Nephron (organoid): ENCODE measurements around the gene DLG3.

Experiments used
- H3K27ac Mint-ChIP-seq, 3 experiments: 2 replicates each; pipeline ENCODE4 v1.8.0; 2020; ENCODE audit warnings: mixed read lengths in 3 of 3, mild to moderate bottlenecking in 2 of 3, moderate library complexity in 1 of 3
- H3K27me3 Mint-ChIP-seq: 2 replicates; pipeline ENCODE4 v1.8.0; 2021; ENCODE audit warnings: low read depth, mild to moderate bottlenecking, moderate library complexity, mixed read lengths
- H3K36me3 Mint-ChIP-seq: 2 replicates; pipeline ENCODE4 v1.8.0; 2020; ENCODE audit warnings: low read depth, mixed read lengths
- H3K4me1 Mint-ChIP-seq: 2 replicates; pipeline ENCODE4 v1.8.0; 2020; ENCODE audit warnings: mixed read lengths
- H3K4me3 Mint-ChIP-seq, 3 experiments: 2 replicates each; pipeline ENCODE4 v1.8.0; 2020; ENCODE audit warnings: mild to moderate bottlenecking in 3 of 3, mixed read lengths in 3 of 3, moderate library complexity in 2 of 3
- H3K9me3 Mint-ChIP-seq: 2 replicates; pipeline ENCODE4 v1.8.0; 2020; ENCODE audit warnings: mixed read lengths
- CTCF ChIP-seq, 3 experiments: fragments of 200-600 bp; sonication (generic); IDR thresholded peaks; one replicate each; pipeline ENCODE4 v1.5.0; 2021; ENCODE audit warnings: antibody characterized with exemption in 3 of 3; ENCODE audit not compliant: unreplicated experiment in 3 of 3

The DLG3 gene

DNA sequence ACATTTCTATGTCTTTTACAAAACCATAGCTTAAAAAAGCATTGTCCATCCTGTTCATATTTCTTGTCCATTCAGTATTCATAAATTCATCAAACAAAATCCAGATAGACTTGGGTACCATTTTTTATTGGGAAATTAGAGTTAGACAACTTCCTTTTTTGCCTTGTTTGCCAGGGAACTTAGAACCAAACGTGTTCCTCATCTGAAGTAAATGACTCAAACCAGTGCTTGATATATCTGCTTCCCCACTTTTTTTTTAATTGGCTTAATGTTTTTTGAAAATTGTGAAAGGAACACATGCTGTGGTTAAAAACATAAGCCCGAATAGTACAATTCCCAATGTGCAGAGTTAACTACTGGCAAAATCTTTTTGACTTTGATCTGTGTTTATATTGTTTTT lies 44.2 kb downstream of the DLG3 start:
- Mint-ChIP-seq H3K27me3 (no peaks in the 10 kb centered on the region), H3K36me3 (peaks cover 67% of the 10 kb centered on the region), H3K9me3 (no peaks in the 10 kb centered on the region), H3K4me3 (no peak overlapping the region), H3K4me1 (no peaks in the 10 kb centered on the region), H3K27ac (no peak overlapping the region)
- no peak for TF ChIP-seq CTCF (IDR thresholded peaks at IDR 0.05; ENCODE audit: unreplicated experiment in 3 of 3)

- Mint-ChIP-seq H3K9me3 (peaks cover 3% of the 10 kb centered on the region), H3K27ac (no peak overlapping the region), H3K36me3 (peaks cover 71% of the 10 kb centered on the region), H3K4me3 (no peak overlapping the region), H3K27me3 (no peaks in the 10 kb centered on the region), H3K4me1 (no peaks in the 10 kb centered on the region)
- TF ChIP-seq CTCF (IDR thresholded peaks at IDR 0.05; ENCODE audit: unreplicated experiment in 3 of 3): no peak
Measured at GRCh38 chrX:70494441-70494840, 49.8 kb downstream of the DLG3 start.

- Mint-ChIP-seq H3K4me3 (no peak overlapping the region), H3K9me3 (peaks cover 3% of the 10 kb centered on the region), H3K36me3 (peaks cover 75% of the 10 kb centered on the region), H3K4me1 (no peaks in the 10 kb centered on the region), H3K27ac (no peak overlapping the region), H3K27me3 (no peaks in the 10 kb centered on the region)
- TF ChIP-seq CTCF (IDR thresholded peaks at IDR 0.05; ENCODE audit: unreplicated experiment in 3 of 3): no peak
Measured at GRCh38 chrX:70496491-70496890, 51.9 kb downstream of the DLG3 start.

GRCh38 chrX:70497026-70497425 lies 52.4 kb downstream of the DLG3 start:
- H3K27ac Mint-ChIP-seq: no peak overlapping the region
- no peaks in the 10 kb centered on the region for H3K4me1 Mint-ChIP-seq
- no peak overlapping the region for H3K4me3 Mint-ChIP-seq
- peaks cover 3% of the 10 kb centered on the region for H3K9me3 Mint-ChIP-seq
- no peak for TF ChIP-seq CTCF (IDR thresholded peaks at IDR 0.05; ENCODE audit: unreplicated experiment in 3 of 3)
- H3K36me3 Mint-ChIP-seq: peaks cover 69% of the 10 kb centered on the region
- H3K27me3 Mint-ChIP-seq: no peaks in the 10 kb centered on the region

GRCh38 chrX:70498129-70498528 lies 53.5 kb downstream of the DLG3 start:
- Mint-ChIP-seq H3K9me3 (peaks cover 3% of the 10 kb centered on the region), H3K36me3 (peaks cover 67% of the 10 kb centered on the region), H3K4me1 (no peaks in the 10 kb centered on the region), H3K4me3 (no peak overlapping the region), H3K27me3 (no peaks in the 10 kb centered on the region), H3K27ac (no peak overlapping the region)
- no peak for TF ChIP-seq CTCF (IDR thresholded peaks at IDR 0.05; ENCODE audit: unreplicated experiment in 3 of 3)

GRCh38 chrX:70500826-70501225 lies 56.2 kb downstream of the DLG3 start:
- H3K4me1 Mint-ChIP-seq: no peaks in the 10 kb centered on the region
- no peak overlapping the region for H3K4me3 Mint-ChIP-seq
- TF ChIP-seq CTCF (IDR thresholded peaks at IDR 0.05; ENCODE audit: unreplicated experiment in 3 of 3): no peak
- H3K9me3 Mint-ChIP-seq: peaks cover 3% of the 10 kb centered on the region
- H3K36me3 Mint-ChIP-seq: peaks cover 57% of the 10 kb centered on the region
- no peaks in the 10 kb centered on the region for H3K27me3 Mint-ChIP-seq
- no peak overlapping the region for H3K27ac Mint-ChIP-seq
